ENCODE data around the gene MAP3K8.
A peak's percentile ranks its signal among the peaks of the same experiment; 100 is the strongest.

The MAP3K8 gene

GRCh38 chr10:30490289-30491000 is 56.5 kb downstream of the MAP3K8 start:
- no peak for DNase-seq (ENCODE audit: low spot score)

DNA sequence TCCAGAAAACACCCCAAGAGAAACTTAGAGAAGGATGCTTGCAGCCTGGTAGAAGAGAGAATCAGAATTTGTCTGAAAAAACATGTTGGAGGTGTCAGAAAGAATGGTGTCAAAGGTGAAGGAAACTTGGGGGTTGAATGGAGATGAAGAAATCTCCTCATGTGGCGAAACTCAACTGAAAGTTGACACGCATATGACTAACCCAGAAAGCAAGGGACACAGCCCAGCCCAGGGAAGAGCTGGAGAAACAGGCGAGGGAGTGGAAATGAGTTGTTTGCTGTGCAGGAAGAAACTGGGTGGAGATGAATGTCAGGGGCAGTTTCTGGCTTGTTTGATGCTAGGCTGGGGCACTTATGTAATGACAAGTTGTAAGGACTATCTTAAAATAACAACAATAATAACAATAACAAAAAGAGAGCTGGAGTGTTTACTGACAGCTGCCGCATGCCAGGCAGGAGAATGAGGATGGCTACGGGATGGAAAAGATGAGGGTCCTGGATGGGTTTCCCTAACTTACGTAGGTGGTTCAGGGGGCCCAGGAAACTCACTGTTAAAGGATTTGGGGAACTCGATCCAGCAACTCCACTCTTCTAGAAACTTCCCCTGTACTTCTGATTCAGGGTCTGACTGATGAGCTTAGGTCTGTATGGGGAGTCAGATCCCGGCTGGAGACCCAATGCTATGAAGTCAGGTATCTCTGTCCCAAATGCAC is 57.4 kb downstream of the MAP3K8 start:
- DNase-seq (ENCODE audit: low spot score) = no peak

DNA sequence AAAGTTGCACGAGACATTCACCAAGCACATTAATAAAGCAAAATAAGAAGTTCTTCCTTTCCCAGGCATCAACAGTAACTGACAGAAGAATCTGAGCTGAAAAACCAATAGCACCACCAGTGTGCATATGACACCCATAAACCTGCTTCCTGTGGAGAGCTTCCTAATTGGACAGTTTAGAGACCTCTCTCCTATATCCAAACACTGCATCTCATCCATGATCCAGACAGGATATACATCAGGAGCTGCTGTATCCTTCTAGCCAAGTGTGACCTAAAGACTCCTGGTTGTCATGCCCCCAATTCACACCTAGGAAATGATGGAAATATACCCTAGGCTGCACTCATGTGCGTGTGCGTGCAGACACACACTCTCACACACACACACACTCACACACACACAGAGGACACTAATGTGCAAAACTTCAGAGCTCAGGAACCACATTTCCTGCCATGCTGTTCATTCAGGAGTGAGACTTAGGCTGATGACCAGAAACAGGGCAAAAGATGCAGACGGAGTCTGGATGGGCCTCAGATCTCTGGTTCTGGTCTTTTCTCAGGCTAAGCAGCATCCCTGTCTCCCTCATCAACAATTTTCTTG is 58.0 kb downstream of the MAP3K8 start:
- no peak for DNase-seq (ENCODE audit: low spot score)

DNA sequence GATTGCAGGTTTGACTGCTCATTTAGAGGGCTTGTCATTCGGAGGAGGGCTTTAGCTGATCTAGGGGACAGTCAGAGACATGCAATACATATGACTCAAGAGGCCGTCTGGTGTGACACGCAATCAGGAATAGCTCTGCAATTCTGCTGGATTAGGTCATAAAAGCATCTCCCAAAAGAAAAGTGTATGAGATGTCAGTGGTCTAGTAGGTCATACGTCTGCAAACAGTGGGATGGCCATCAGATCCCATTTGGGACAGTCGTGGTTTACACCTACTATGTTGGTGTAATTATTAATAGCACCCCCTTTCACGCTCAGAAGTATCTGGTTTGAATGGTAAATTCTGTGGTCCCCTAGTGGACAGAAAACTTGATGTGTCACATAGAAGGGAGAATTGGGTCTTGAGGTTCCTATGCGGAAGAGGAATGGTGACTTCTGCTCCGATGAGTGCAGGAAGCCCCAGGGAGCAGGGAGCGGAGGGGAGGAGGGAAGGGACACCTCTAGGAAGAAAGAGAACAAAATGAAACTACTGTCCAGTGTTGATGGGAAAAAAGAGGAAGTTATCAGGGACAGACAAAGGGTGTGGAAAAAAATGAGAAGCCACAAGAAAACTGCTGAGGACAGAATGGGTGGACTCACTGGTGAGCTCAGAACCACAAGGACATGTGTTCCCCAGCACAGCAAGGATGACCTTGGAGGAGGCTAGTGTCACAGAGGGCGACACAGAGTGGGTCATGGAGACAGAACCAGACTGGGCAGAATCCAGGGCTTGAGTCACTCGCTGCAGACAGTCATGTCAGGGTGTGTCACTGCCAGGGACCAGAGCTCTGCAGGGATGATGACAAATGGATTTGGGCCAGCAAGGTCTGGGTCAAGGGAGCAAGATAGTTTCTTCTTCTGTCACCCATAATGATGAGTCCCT is 59.9 kb downstream of the MAP3K8 start:
- peak; percentile 21 for DNase-seq (ENCODE audit: low spot score)

- no peak for DNase-seq (ENCODE audit: low spot score)
These were observed 60.6 kb downstream of the MAP3K8 start for GRCh38 chr10:30494558-30494957.

DNA sequence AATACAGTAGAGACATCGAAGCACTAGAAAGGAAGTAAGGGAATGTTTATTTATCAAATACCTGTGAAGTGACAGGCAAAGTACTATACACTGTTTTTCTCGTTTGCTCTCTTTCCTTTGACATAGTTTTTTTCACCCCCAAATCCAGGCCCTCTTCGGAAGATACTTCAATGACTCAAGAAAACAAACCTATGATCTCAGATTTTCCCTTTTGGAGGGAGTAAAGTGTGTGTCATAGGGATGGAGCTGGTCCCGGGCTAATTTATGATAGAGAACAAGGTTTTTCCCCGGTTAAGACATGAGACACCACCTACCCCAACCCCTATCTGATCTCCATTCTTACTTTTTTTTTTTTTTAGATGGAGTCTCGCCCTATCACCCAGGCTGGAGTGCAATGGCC is 61.7 kb downstream of the MAP3K8 start:
- no peak for DNase-seq (ENCODE audit: low spot score)

- no peak for DNase-seq (ENCODE audit: low spot score)
These were observed 65.8 kb downstream of the MAP3K8 start for GRCh38 chr10:30499816-30500215.

- DNase-seq (ENCODE audit: low spot score) = no peak
These were observed 66.5 kb downstream of the MAP3K8 start for GRCh38 chr10:30500534-30500933.

DNA sequence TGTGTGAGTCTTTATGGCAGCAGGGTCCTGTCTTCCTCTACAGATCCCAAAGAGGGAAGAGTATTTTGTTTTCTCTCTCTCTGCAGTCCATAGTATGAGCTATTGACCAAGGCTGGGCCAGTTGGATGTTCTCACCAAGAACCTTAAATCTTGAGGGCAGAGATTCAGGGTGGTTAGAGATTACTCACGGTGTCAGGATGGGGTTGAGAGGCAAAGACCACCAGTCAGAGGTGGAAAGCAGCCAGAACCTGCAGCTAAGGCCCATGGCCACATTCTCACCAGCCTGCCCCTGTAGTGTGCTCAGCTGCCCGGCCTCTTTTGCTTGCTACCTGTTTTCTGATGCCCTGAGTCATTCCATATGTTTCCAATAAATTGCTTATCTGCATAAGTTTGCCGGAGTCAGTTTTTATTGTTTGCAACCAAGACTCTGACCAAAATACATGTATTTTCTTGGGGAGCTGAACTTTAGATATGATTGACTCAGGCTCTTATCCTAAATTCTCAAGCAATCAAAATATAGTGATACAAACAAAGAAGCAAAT is 67.0 kb downstream of the MAP3K8 start:
- DNase-seq (ENCODE audit: low spot score) = no peak

DNA sequence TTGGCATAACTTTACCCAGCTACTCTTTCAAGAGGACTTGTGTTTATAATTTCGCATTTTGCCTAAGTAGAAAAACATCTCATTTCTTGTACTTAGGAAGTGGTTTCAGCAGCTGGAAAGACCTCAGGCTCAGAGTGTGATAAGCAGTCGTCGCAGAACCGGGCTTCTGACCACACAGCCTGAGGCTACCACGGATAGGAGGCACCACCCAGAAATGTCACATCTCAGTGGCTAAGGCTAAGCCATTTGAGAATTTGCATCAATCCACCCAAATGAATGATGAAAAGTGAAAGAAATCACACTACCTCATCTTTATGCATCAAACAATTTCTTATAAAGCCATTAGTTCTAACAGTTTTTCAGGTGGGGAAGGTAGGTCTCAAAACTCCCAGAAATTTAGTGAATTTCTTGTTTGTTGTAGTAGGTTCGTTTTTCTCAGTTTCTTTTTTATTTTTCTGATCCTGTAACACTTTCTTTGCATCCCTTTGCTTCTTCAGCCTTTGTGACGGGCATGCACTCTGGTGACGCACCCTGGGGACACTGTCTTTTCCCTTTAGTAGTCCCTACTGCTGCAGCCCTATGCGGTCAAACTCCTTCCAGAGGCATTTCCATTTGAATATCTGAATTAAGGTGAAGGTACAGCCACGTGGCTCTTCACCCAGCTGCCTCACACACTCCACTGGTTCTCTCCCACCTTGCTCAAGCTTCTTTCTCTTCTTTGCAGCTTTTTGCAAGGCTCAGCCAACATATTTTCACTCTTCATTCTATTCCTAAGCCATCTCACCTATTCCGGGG is 68.5 kb downstream of the MAP3K8 start:
- DNase-seq (ENCODE audit: low spot score) = peak; percentile 29

- no peak for DNase-seq (ENCODE audit: low spot score)
These were observed 69.8 kb downstream of the MAP3K8 start for GRCh38 chr10:30503700-30504266.

GRCh38 chr10:30505543-30506298 is 71.7 kb downstream of the MAP3K8 start:
- no peak for DNase-seq (ENCODE audit: low spot score)

GRCh38 chr10:30509508-30509907 is 75.5 kb downstream of the MAP3K8 start:
- no peak for DNase-seq (ENCODE audit: low spot score)

GRCh38 chr10:30510184-30510931 is 76.4 kb downstream of the MAP3K8 start:
- DNase-seq (ENCODE audit: low spot score) = no peak

GRCh38 chr10:30510932-30511700 is 77.1 kb downstream of the MAP3K8 start:
- no peak for DNase-seq (ENCODE audit: low spot score)

Measured in hematopoietic multipotent progenitor cell treated with erythropoietin and hydrocortisone succinate and interleukin-3 and kit ligand, for 15 days (in vitro differentiated cells).